Endothelial cell of umbilical vein (primary cell): ENCODE measurements around the gene KYNU. TPM values are rescaled to one million over a fixed set of nuclear protein-coding genes. Genes with fewer than 3 reads are reported as not detected.

Source experiments
- BruUV-seq: library from RNA; stranded (reverse); fragments of 400-500 nt; replicated peaks from 2 replicates; lab custom pipeline; 2021; lab: Mats Ljungman, UMichigan
- CTCF ChIA-PET: fragments of 300-600, 350-600 bp; sonication (Branson Sonifier 250); formaldehyde crosslinking; loops from one replicate; lab custom pipeline; 2021; ENCODE audit warnings: antibody characterized with exemption, inconsistent platforms; lab: Charles Lee
- POLR2A ChIA-PET: fragments of 300-600, 350-600 bp; sonication (Branson Sonifier 250); formaldehyde crosslinking; loops from one replicate; lab custom pipeline; 2021; ENCODE audit warnings: antibody characterized with exemption, inconsistent platforms; lab: Charles Lee
- DNase-seq: peaks from one replicate; pipeline ENCODE4 v3.0.0-alpha.2; 2011; ENCODE audit warnings: low read depth, low spot score
- FAIRE-seq: peaks from 2 replicates; lab custom pipeline; 2011; peaks lifted over from hg19 to GRCh38; lab: Jason Lieb, UNC
- H2AFZ ChIP-seq: 2 replicates; pipeline ENCODE4 v1.6.0; 2012; ENCODE audit warnings: low read depth, low read length, control low read depth, inconsistent platforms
- H3K27ac ChIP-seq: 2 replicates; pipeline ENCODE4 v1.5.1; 2011; ENCODE audit warnings: low read depth, mild to moderate bottlenecking, control low read depth, low read length, moderate library complexity; ENCODE audit not compliant: insufficient read depth
- H3K27me3 ChIP-seq, 2 experiments: 2 replicates each; pipeline versions ENCODE4 v1.6.0 to v1.6.1; 2011; ENCODE audit warnings: low read length in 2 of 2, mixed read lengths in 1 of 2; ENCODE audit not compliant: control insufficient read depth in 2 of 2, insufficient read depth in 2 of 2
- H3K36me3 ChIP-seq, 2 experiments: 2 replicates in 1 of 2; 3 replicates in 1 of 2; pipeline ENCODE4 v1.5.1; 2011; ENCODE audit warnings: low read length in 2 of 2, mild to moderate bottlenecking in 1 of 2, moderate library complexity in 1 of 2; ENCODE audit not compliant: control insufficient read depth in 2 of 2, insufficient read depth in 2 of 2; ENCODE audit errors: extremely low read depth in 1 of 2
- H3K4me1 ChIP-seq: 3 replicates; pipeline ENCODE4 v1.5.1; 2011; ENCODE audit warnings: mild to moderate bottlenecking, low read length; ENCODE audit not compliant: control insufficient read depth, insufficient read depth; ENCODE audit errors: extremely low read depth
- H3K4me2 ChIP-seq: 2 replicates; pipeline ENCODE4 v1.6.1; 2011; ENCODE audit warnings: low read length, control low read depth, mixed read lengths; ENCODE audit not compliant: insufficient read depth
- H3K4me3 ChIP-seq, 3 experiments: fragments of 200-600 bp in 1 of 3; sonication (generic), shearing (Covaris generic) in 1 of 3; replicated peaks in 1 of 3; 2 replicates each; pipeline ENCODE4 v1.5.1; 2011 to 2016; ENCODE audit warnings: control low read depth in 3 of 3, low read length in 3 of 3, mild to moderate bottlenecking in 2 of 3, inconsistent platforms in 1 of 3, low read depth in 1 of 3, moderate library complexity in 1 of 3; ENCODE audit not compliant: insufficient read depth in 1 of 3
- H3K79me2 ChIP-seq: 2 replicates; pipeline ENCODE4 v1.6.0; 2012; ENCODE audit warnings: low read length, inconsistent platforms; ENCODE audit not compliant: control insufficient read depth, insufficient read depth
- H3K9ac ChIP-seq: replicated peaks from 2 replicates; pipeline ENCODE3; 2011; ENCODE audit warnings: low read length, control low read depth; ENCODE audit not compliant: insufficient read depth; ENCODE audit errors: extremely low read depth
- H3K9me1 ChIP-seq: replicated peaks from 3 replicates; pipeline ENCODE4 v1.6.0; 2011; ENCODE audit warnings: mild to moderate bottlenecking, low read length; ENCODE audit not compliant: control insufficient read depth, insufficient read depth; ENCODE audit errors: extremely low read depth
- H3K9me3 ChIP-seq: replicated peaks from 2 replicates; pipeline ENCODE4 v1.5.1; 2012; ENCODE audit warnings: low read length, inconsistent platforms; ENCODE audit not compliant: control insufficient read depth, insufficient read depth
- H4K20me1 ChIP-seq: replicated peaks from 2 replicates; pipeline ENCODE3; 2011; ENCODE audit warnings: mild to moderate bottlenecking, low read length; ENCODE audit not compliant: control insufficient read depth, insufficient read depth; ENCODE audit errors: extremely low read depth
- EZH2 ChIP-seq: IDR thresholded peaks from 2 replicates; pipeline ENCODE4 v1.6.1; 2012; ENCODE audit warnings: borderline replicate concordance, low read depth, mild to moderate bottlenecking, moderate library complexity, low read length, inconsistent platforms; ENCODE audit not compliant: severe bottlenecking
- FOS ChIP-seq: IDR thresholded peaks from 2 replicates; pipeline ENCODE4 v1.6.1; 2011; ENCODE audit warnings: mild to moderate bottlenecking, low read length, moderate library complexity, borderline replicate concordance; ENCODE audit not compliant: insufficient read depth
- GATA2 ChIP-seq: IDR thresholded peaks from 2 replicates; pipeline ENCODE4 v1.7.0; 2011; ENCODE audit warnings: low read depth, mild to moderate bottlenecking, moderate library complexity, mixed read lengths, low read length; ENCODE audit not compliant: insufficient read length, insufficient read depth
- JUN ChIP-seq: IDR thresholded peaks from 2 replicates; pipeline ENCODE4 v1.6.1; 2011; ENCODE audit warnings: borderline replicate concordance, low read depth; ENCODE audit not compliant: insufficient read length, insufficient read depth
- MYC ChIP-seq: IDR thresholded peaks from one replicate; pipeline ENCODE4 v1.6.1; 2011; ENCODE audit warnings: mild to moderate bottlenecking, low read depth, low read length
- POLR2A ChIP-seq: IDR thresholded peaks from 2 replicates; pipeline ENCODE4 v1.6.1; 2012; ENCODE audit warnings: low read depth, mild to moderate bottlenecking, control low read depth, low read length
- POLR2AphosphoS5 ChIP-seq: IDR thresholded peaks from 2 replicates; pipeline ENCODE4 v1.6.1; 2012; ENCODE audit warnings: low read depth, mild to moderate bottlenecking, control low read depth, low read length, moderate library complexity; ENCODE audit not compliant: insufficient read depth
- dilution Hi-C: fragments of 300-500 bp; cut with MboI; formaldehyde crosslinking; loops from one replicate; pipeline ENCODE4 v1.15.0; 2019; ENCODE audit warnings: low sequenced_read_pairs; ENCODE audit not compliant: extremely low pct_ligation_motif_present
- intact Hi-C: fragments of 100-400 bp; cut with micrococcal nuclease; formaldehyde crosslinking; loops from one replicate; pipeline ENCODE4 v1.10.0; 2022
- polyA plus RNA-seq, 4 experiments: library from polyadenylated mRNA; depleted of rRNA in 3 of 4; stranded (reverse) in 3 of 4; unstranded in 1 of 4; fragments of >200 nt; gene quantifications; 2 replicates each; pipeline versions ENCODE4 v1.2.1 to v1.2.3, GENCODE V29; 2011 to 2012; ENCODE audit warnings: missing spikeins in 1 of 4
- total RNA-seq: library from RNA; stranded (reverse); gene quantifications from 2 replicates; pipeline ENCODE4 v1.2.3, GENCODE V29; 2021
- TF ChIP-seq, protein P1 (sequence below), 2 donors: IDR thresholded peaks; 1 replicate in 1 of 2; 2 replicates in 1 of 2; pipeline ENCODE4 v1.5.1; 2011; ENCODE audit warnings: low read length in 2 of 2, mild to moderate bottlenecking in 2 of 2, moderate library complexity in 2 of 2, control low read depth in 1 of 2, inconsistent platforms in 1 of 2, low read depth in 1 of 2; ENCODE audit not compliant: insufficient read depth in 1 of 2; ENCODE audit errors: extremely low read depth in 1 of 2
- TF ChIP-seq, protein P2 (sequence below): IDR thresholded peaks from 2 replicates; pipeline ENCODE4 v1.6.1; 2011; ENCODE audit not compliant: insufficient read depth, insufficient read length

The KYNU gene
- total and polyA plus RNA-seq, 2 donors (not counting 3 experiments of a cell fraction or from before 2014, with no cell fraction given): 0.04 TPM; not detected in 1

DNA sequence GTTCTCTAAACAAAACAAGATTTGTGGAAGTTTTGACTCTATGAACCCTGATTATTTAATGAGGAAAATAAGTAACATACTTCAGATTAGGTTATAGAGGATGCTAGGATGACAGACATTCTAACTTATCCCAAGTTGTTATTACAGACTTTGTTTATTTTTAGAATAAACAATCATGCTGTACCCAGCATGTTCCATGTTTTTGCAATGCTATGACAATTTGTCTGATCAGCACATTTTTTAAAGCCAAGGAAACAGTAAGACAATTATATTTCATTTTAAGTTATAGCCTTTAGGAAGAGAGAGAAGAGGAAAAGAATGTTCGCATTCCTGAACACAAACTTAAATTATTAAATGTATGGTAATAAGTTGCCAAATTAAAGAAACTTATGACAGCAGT, 119.8 kb downstream of the KYNU start:
- no peak overlapping the region for H3K4me2 ChIP-seq
- H3K9ac ChIP-seq: no peak overlapping the region
- ChIA-PET POLR2A (no interaction called here), CTCF (no interaction called here)
- peaks cover 2 to 12% of the 10 kb centered on the region in 2 experiments for H3K27me3 ChIP-seq
- no peaks in the 10 kb centered on the region for H3K36me3 ChIP-seq
- H3K27ac ChIP-seq: no peak overlapping the region
- intact Hi-C loops (no loop called here), dilution Hi-C loops (no loop called here)
- TF ChIP-seq GATA2 (no peak), POLR2A (no peak), EZH2 (no peak), MYC (no peak), FOS (no peak), POLR2AphosphoS5 (no peak), JUN (no peak)
- TF ChIP-seq, protein P1, sequence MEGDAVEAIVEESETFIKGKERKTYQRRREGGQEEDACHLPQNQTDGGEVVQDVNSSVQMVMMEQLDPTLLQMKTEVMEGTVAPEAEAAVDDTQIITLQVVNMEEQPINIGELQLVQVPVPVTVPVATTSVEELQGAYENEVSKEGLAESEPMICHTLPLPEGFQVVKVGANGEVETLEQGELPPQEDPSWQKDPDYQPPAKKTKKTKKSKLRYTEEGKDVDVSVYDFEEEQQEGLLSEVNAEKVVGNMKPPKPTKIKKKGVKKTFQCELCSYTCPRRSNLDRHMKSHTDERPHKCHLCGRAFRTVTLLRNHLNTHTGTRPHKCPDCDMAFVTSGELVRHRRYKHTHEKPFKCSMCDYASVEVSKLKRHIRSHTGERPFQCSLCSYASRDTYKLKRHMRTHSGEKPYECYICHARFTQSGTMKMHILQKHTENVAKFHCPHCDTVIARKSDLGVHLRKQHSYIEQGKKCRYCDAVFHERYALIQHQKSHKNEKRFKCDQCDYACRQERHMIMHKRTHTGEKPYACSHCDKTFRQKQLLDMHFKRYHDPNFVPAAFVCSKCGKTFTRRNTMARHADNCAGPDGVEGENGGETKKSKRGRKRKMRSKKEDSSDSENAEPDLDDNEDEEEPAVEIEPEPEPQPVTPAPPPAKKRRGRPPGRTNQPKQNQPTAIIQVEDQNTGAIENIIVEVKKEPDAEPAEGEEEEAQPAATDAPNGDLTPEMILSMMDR (IDR thresholded peaks at IDR 0.05; ENCODE audit: extremely low read depth in 1 of 2, insufficient read depth in 1 of 2, low read depth in 1 of 2, low read length in 2 of 2): no peak
- TF ChIP-seq, protein P2, sequence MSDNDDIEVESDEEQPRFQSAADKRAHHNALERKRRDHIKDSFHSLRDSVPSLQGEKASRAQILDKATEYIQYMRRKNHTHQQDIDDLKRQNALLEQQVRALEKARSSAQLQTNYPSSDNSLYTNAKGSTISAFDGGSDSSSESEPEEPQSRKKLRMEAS: no peak
- no peaks in the 10 kb centered on the region for H3K4me1 ChIP-seq
- H3K4me3 ChIP-seq: no peak overlapping the region
- BruUV-seq: no TSS peak
- H4K20me1 ChIP-seq: no peaks in the 10 kb centered on the region
- no peaks in the 10 kb centered on the region for H3K9me1 ChIP-seq
- no peak for FAIRE-seq
- no peak overlapping the region for H2AFZ ChIP-seq
- DNase-seq: no peak
- no peaks in the 10 kb centered on the region for H3K9me3 ChIP-seq
- no peaks in the 10 kb centered on the region for H3K79me2 ChIP-seq
